K562 (cell line): ENCODE data around the gene MED15. TPM values are rescaled to one million over a fixed set of nuclear protein-coding genes. Genes with fewer than 3 reads are reported as not detected.
A peak's percentile ranks its signal among the peaks of the same experiment; 100 is the strongest.

Experiments used
- ATAC-seq: fragments of 200-7000 bp; cut with Tn5 transposase; 3 replicates; pipeline ENCODE4 v1.9.1; 2020; ENCODE audit warnings: moderate library complexity
- BruUV-seq: library from RNA; stranded (reverse); fragments of 400-500 nt; replicated peaks from 2 replicates; lab custom pipeline; 2021; lab: Mats Ljungman, UMichigan
- CTCF ChIA-PET: fragments of 300-600 bp; formaldehyde crosslinking; extraction: SDS; loops from one replicate; lab custom pipeline; 2021; ENCODE audit warnings: low intra/inter-chr PET ratio; lab: Yijun Ruan, JAX
- POLR2A ChIA-PET: fragments of 300-600, 350-650 bp; sonication (Branson Sonifier 250); formaldehyde crosslinking; extraction: SDS; loops from one replicate; lab custom pipeline; 2021; ENCODE audit warnings: antibody characterized with exemption, inconsistent platforms; lab: Yijun Ruan, JAX
- DNase-seq, 4 experiments: peaks; one replicate each; pipeline versions ENCODE4 v3.0.0 to v3.0.0-alpha.2; 2011 to 2018; ENCODE audit warnings: low spot score in 3 of 4, mixed read lengths in 3 of 4; ENCODE audit errors: extremely low read depth in 1 of 4
- FAIRE-seq: peaks from 2 replicates; lab custom pipeline; 2011; peaks lifted over from hg19 to GRCh38; lab: Jason Lieb, UNC
- H2AFZ ChIP-seq: 2 replicates; pipeline ENCODE4 v1.6.0; 2011; ENCODE audit warnings: low read depth, low read length, control low read depth, inconsistent platforms
- H3K27ac ChIP-seq: fragments of 200-600 bp; 3 replicates; pipeline ENCODE4 v1.8.0; 2011; ENCODE audit warnings: low read depth, mild to moderate bottlenecking, control low read depth, inconsistent platforms, low read length, moderate library complexity, mixed read lengths; ENCODE audit errors: extremely low read depth
- H3K27me3 ChIP-seq, 2 experiments: fragments of 300-600 bp in 1 of 2; 2 replicates in 1 of 2; 3 replicates in 1 of 2; pipeline versions ENCODE4 v1.6.0 to v1.8.0; 2011; ENCODE audit warnings: inconsistent platforms in 2 of 2, low read length in 2 of 2, mild to moderate bottlenecking in 1 of 2, mixed read lengths in 1 of 2, moderate library complexity in 1 of 2; ENCODE audit not compliant: control insufficient read depth in 2 of 2, insufficient read depth in 2 of 2
- H3K36me3 ChIP-seq: fragments of 300-600 bp; 3 replicates; pipeline ENCODE4 v1.8.0; 2011; ENCODE audit warnings: mild to moderate bottlenecking, low read length, inconsistent platforms; ENCODE audit not compliant: control insufficient read depth, insufficient read depth
- H3K4me1 ChIP-seq, 2 experiments: fragments of 200-600 bp in 1 of 2; replicated peaks in 1 of 2; 2 replicates in 1 of 2; 3 replicates in 1 of 2; pipeline versions ENCODE4 v1.5.1 to v1.8.0; 2011; ENCODE audit warnings: inconsistent platforms in 2 of 2, low read length in 2 of 2, mild to moderate bottlenecking in 1 of 2, mixed read lengths in 1 of 2, moderate library complexity in 1 of 2; ENCODE audit not compliant: control insufficient read depth in 2 of 2, insufficient read depth in 2 of 2
- H3K4me2 ChIP-seq: 2 replicates; pipeline ENCODE4 v1.6.1; 2011; ENCODE audit warnings: low read length, control low read depth, inconsistent platforms, mixed read lengths; ENCODE audit not compliant: insufficient read depth
- H3K4me3 ChIP-seq: fragments of 200-600 bp; sonication (generic), shearing (Covaris generic); 2 replicates; pipeline ENCODE4 v1.5.1; 2016; ENCODE audit warnings: control low read depth, inconsistent platforms
- H3K79me2 ChIP-seq: fragments of 200-600 bp; 3 replicates; pipeline ENCODE4 v1.8.0; 2011; ENCODE audit warnings: low read length, inconsistent platforms; ENCODE audit not compliant: control insufficient read depth, insufficient read depth
- H3K9ac ChIP-seq, 2 experiments: 2 replicates each; pipeline versions ENCODE4 v1.6.0 to v1.6.1; 2011; ENCODE audit warnings: low read depth in 2 of 2, low read length in 2 of 2, control low read depth in 1 of 2, inconsistent platforms in 1 of 2, mild to moderate bottlenecking in 1 of 2, mixed read lengths in 1 of 2; ENCODE audit not compliant: insufficient read depth in 1 of 2
- H3K9me1 ChIP-seq: one replicate; pipeline ENCODE4 v1.6.0; 2011; ENCODE audit warnings: inconsistent platforms, mild to moderate bottlenecking, low read length, moderate library complexity; ENCODE audit not compliant: control insufficient read depth, insufficient read depth
- H3K9me3 ChIP-seq: replicated peaks from 2 replicates; pipeline ENCODE4 v1.5.1; 2011; ENCODE audit warnings: low read depth, low read length, inconsistent platforms; ENCODE audit not compliant: control insufficient read depth, insufficient read depth
- H4K20me1 ChIP-seq: replicated peaks from 2 replicates; pipeline ENCODE4 v1.6.1; 2011; ENCODE audit warnings: low read length, inconsistent platforms, mixed read lengths; ENCODE audit not compliant: control insufficient read depth, insufficient read depth
- E2F3 ChIP-seq: fragments of 250-450 bp; sonication (Bioruptor Pico); IDR thresholded peaks from 2 replicates; pipeline ENCODE4 v1.4.0; 2020; ENCODE audit warnings: mild to moderate bottlenecking
- EGR1 ChIP-seq: fragments of 450-650 bp; conservative IDR thresholded peaks from 2 replicates; pipeline ENCODE4 v1.6.1; 2017; ENCODE audit warnings: mild to moderate bottlenecking
- HNRNPLL ChIP-seq: fragments of 200-400 bp; formaldehyde crosslinking; IDR thresholded peaks from 2 replicates; pipeline ENCODE4 v1.6.1; 2017; ENCODE audit warnings: low read length, low read depth, mild to moderate bottlenecking; ENCODE audit not compliant: poor library complexity, severe bottlenecking
- ID3 ChIP-seq, 2 experiments: fragments of 250-450 bp in 1 of 2; fragments of 450-650 bp in 1 of 2; sonication (Bioruptor Pico) in 1 of 2; IDR thresholded peaks; 2 replicates each; pipeline versions ENCODE4 v1.6.1 to v1.8.0; 2016 to 2021; ENCODE audit warnings: mild to moderate bottlenecking in 2 of 2, moderate library complexity in 2 of 2, missing compliant biosample characterization in 1 of 2, missing genetic modification characterization in 1 of 2
- MAFG ChIP-seq: fragments of 450-650 bp; conservative IDR thresholded peaks from 2 replicates; pipeline ENCODE4 v1.6.1; 2016; ENCODE audit warnings: missing genetic modification characterization, missing compliant biosample characterization
- MXI1 ChIP-seq: IDR thresholded peaks from 2 replicates; pipeline ENCODE4 v1.6.1; 2011; ENCODE audit warnings: low read depth, mild to moderate bottlenecking, improper control_type of control experiment, low read length
- POLR2AphosphoS2 ChIP-seq: IDR thresholded peaks from 2 replicates; pipeline ENCODE4 v1.6.1; 2012; ENCODE audit warnings: low read length, improper control_type of control experiment
- STAT5B ChIP-seq: fragments of 250-450 bp; sonication (Bioruptor Pico); IDR thresholded peaks from 2 replicates; pipeline ENCODE4 v1.8.0; 2021; ENCODE audit warnings: mild to moderate bottlenecking, inconsistent platforms
- ZFP30 ChIP-seq: fragments of 250-450 bp; sonication (Bioruptor Pico); IDR thresholded peaks from 2 replicates; pipeline ENCODE4 v1.8.0; 2022; ENCODE audit warnings: moderate library complexity, mild to moderate bottlenecking, inconsistent platforms, borderline replicate concordance
- ZNF639 ChIP-seq, 2 experiments: fragments of 200-800 bp in 1 of 2; sonication (Bioruptor generic) in 1 of 2; sonication (generic) in 1 of 2; formaldehyde crosslinking in 1 of 2; IDR thresholded peaks in 1 of 2; conservative IDR thresholded peaks in 1 of 2; 2 replicates each; pipeline versions ENCODE4 v1.5.0 to v1.6.1; 2016 to 2020; ENCODE audit warnings: missing compliant biosample characterization in 1 of 2, missing genetic modification characterization in 1 of 2, missing genetic modification reagents in 1 of 2
- WGBS: fragments of 100-300 bp; shearing (Covaris generic); methylation state at CpG from one replicate; pipeline ENCODE4 v1.1.6; 2016; ENCODE audit warnings: low coverage, mixed read lengths; ENCODE audit not compliant: insufficient coverage; ENCODE audit errors: missing lambda C conversion rate; 5-methylcytosine and 5-hydroxymethylcytosine counted together
- in situ Hi-C: fragments of 300-500 bp; cut with MboI; formaldehyde crosslinking; loops from 4 replicates; pipeline ENCODE4 v1.15.0; 2018; ENCODE audit warnings: inconsistent platforms, mixed read lengths
- intact Hi-C: fragments of 100-400 bp; cut with micrococcal nuclease; formaldehyde crosslinking; loops from 2 replicates; pipeline ENCODE4 v1.14.2; 2022
- polyA plus RNA-seq, 8 experiments: library from polyadenylated mRNA; depleted of rRNA in 4 of 8; stranded (reverse) in 5 of 8; unstranded in 3 of 8; fragments of >200 nt; fragmentation: Nextera tagmentation in 2 of 8; fragmentation: Illumina TruSeq in 1 of 8; extraction: Ambion mirVana in 2 of 8; extraction: Trizol in 1 of 8; gene quantifications; 2 replicates each; pipeline versions ENCODE4 v1.2.1 to v1.2.3, GENCODE V29; 2011 to 2014; ENCODE audit warnings: inconsistent platforms in 1 of 8, missing spikeins in 1 of 8
- total RNA-seq, 7 experiments: library from RNA; depleted of rRNA in 6 of 7; stranded (reverse); fragments of >200 nt in 6 of 7; fragmentation: Illumina TruSeq in 2 of 7; extraction: Trizol in 2 of 7; gene quantifications; 2 replicates each; pipeline versions ENCODE4 v1.2.1 to v1.2.3, GENCODE V29; 2011 to 2021; ENCODE audit warnings: low replicate concordance in 1 of 7

The MED15 gene
- total and polyA plus RNA-seq, 9 of the 15 experiments (the other 6 are each of a cell fraction or from before 2014, with no cell fraction given) = 4.0 to 271 (median 60.1) TPM

GRCh38 chr22:20559174-20559760, 51.9 kb downstream of the MED15 start (continued):
- TF ChIP-seq ZNF639 (CRISPR knock-in tag; conservative IDR thresholded peaks at IDR 0.05 in 1 of 2, IDR thresholded peaks at IDR 0.05 in 1 of 2) (no peak), EGR1 (no peak), E2F3 (CRISPR knock-in tag) (no peak)

- H3K4me2 ChIP-seq = no peak overlapping the region
- peaks cover 16 to 22% of the 10 kb centered on the region in 2 experiments for H3K4me1 ChIP-seq
- 96% methylated on average over 3 of the region's 3 CpGs for WGBS
- H3K27me3 ChIP-seq = no peaks in the 10 kb centered on the region
- intact Hi-C loops = loop anchor here (5.0 kb wide), 2 partner anchors 142 to 182 kb away; no protein-coding TSS in a partner anchor
- POLR2A ChIA-PET = interaction anchor here (0.6 to 68.9 kb wide), 6 partner anchors 7 to 313 kb away, joined by 3 to 1693 read pairs (median 96); partner anchors contain the start of gene MED15
- no peak overlapping the region for H2AFZ ChIP-seq
- H3K9me1 ChIP-seq = peaks cover 11% of the 10 kb centered on the region
- H3K79me2 ChIP-seq = peaks cover 16% of the 10 kb centered on the region; the same call in 2 of the 3 replicates
- CTCF ChIA-PET = no interaction called here
- no TSS peak for BruUV-seq
- no peaks in the 10 kb centered on the region for H3K9me3 ChIP-seq
- TF ChIP-seq ZFP30 = 0 out of 2 replicates have a peak, but pooled peaks have one; percentile 3
- TF ChIP-seq MXI1 = no peak
- TF ChIP-seq ID3 (CRISPR knock-in tag; IDR thresholded peaks at IDR 0.05) = 0 out of 2 replicates have a peak, but pooled peaks have one; percentile 9
- TF ChIP-seq ID3 (tag; IDR thresholded peaks at IDR 0.05) = no peak
- peak; percentile 53; the same call in 1 of the 2 replicates for TF ChIP-seq STAT5B (CRISPR knock-in tag)
- TF ChIP-seq MAFG (tag) = peak; percentile 55
- peak; percentile 74; the same call in 1 of the 2 replicates for TF ChIP-seq POLR2AphosphoS2
- no peak for TF ChIP-seq HNRNPLL
- FAIRE-seq = no peak
- H4K20me1 ChIP-seq = peaks cover 31% of the 10 kb centered on the region
- no peak overlapping the region for H3K27ac ChIP-seq
- H3K4me3 ChIP-seq = no peak overlapping the region
- in situ Hi-C loops = no loop called here
- peaks cover 91% of the 10 kb centered on the region for H3K36me3 ChIP-seq
- no peak overlapping the region for H3K9ac ChIP-seq
- no peak for DNase-seq
- no peak for ATAC-seq
Observed at GRCh38 chr22:20560716-20561115, 53.3 kb downstream of the MED15 start.
